ENCODE measurements around the gene B3GLCT. TPM values are rescaled to one million over a fixed set of nuclear protein-coding genes. Genes with fewer than 3 reads are reported as not detected.

Gene B3GLCT
- total and polyA plus RNA-seq, 2 experiments from 2014 or later, result 5.7 to 10.8 TPM

- H3K79me2 ChIP-seq, result no peaks in the 10 kb centered on the region
- no peaks in the 10 kb centered on the region for H3K9me2 ChIP-seq (replicated peaks; ENCODE audit: insufficient read depth)
- 64% methylated on average over 2 of the region's 2 CpGs for WGBS (ENCODE audit: low lambda C conversion rate, missing lambda C conversion rate)
- H3K27me3 ChIP-seq, result no peaks in the 10 kb centered on the region
- no peaks in the 10 kb centered on the region for H4K20me1 ChIP-seq (ENCODE audit: insufficient read depth, poor library complexity, severe bottlenecking)
- H3K27ac ChIP-seq, result no peak overlapping the region
- no peak overlapping the region for H3K4me2 ChIP-seq
- DNase-seq (ENCODE audit: low spot score), result no peak
- TF ChIP-seq EZH2phosphoT487 (IDR thresholded peaks at IDR 0.05; ENCODE audit: low read depth, severe bottlenecking, unreplicated experiment), result no peak
- TF ChIP-seq EZH2 (IDR thresholded peaks at IDR 0.05; ENCODE audit: borderline replicate concordance), result no peak
- no peak for TF ChIP-seq CTCF (IDR thresholded peaks at IDR 0.05; ENCODE audit: poor library complexity)
- H2AFZ ChIP-seq, result no peak overlapping the region
- no peak overlapping the region for H3K4me3 ChIP-seq
- H3K9me3 ChIP-seq (ENCODE audit: low read depth), result no peaks in the 10 kb centered on the region
- H3K4me1 ChIP-seq (ENCODE audit: insufficient read depth), result no peaks in the 10 kb centered on the region
- no peaks in the 10 kb centered on the region for H3K36me3 ChIP-seq (replicated peaks; ENCODE audit: insufficient read depth, low read depth)
Observed at GRCh38 chr13:31267126-31267784, 67.5 kb downstream of the B3GLCT start.

GRCh38 chr13:31274390-31274789 is 74.6 kb downstream of the B3GLCT start:
- Histone ChIP-seq H3K4me3 (no peak overlapping the region), H3K79me2 (no peaks in the 10 kb centered on the region), H4K20me1 (ENCODE audit: insufficient read depth, poor library complexity, severe bottlenecking) (no peaks in the 10 kb centered on the region), H3K9me2 (replicated peaks; ENCODE audit: insufficient read depth) (no peaks in the 10 kb centered on the region), H3K4me1 (ENCODE audit: insufficient read depth) (no peaks in the 10 kb centered on the region), H3K27me3 (no peaks in the 10 kb centered on the region), H3K4me2 (no peak overlapping the region), H3K9me3 (ENCODE audit: low read depth) (no peaks in the 10 kb centered on the region), H3K27ac (no peak overlapping the region), H2AFZ (no peak overlapping the region), H3K36me3 (replicated peaks; ENCODE audit: insufficient read depth, low read depth) (no peaks in the 10 kb centered on the region)
- no peak for DNase-seq (ENCODE audit: low spot score)
- no peak for TF ChIP-seq CTCF (IDR thresholded peaks at IDR 0.05; ENCODE audit: poor library complexity)
- no peak for TF ChIP-seq EZH2 (IDR thresholded peaks at IDR 0.05; ENCODE audit: borderline replicate concordance)
- TF ChIP-seq EZH2phosphoT487 (IDR thresholded peaks at IDR 0.05; ENCODE audit: low read depth, severe bottlenecking, unreplicated experiment), result no peak
- 90% methylated on average over 4 of the region's 4 CpGs for WGBS (ENCODE audit: low lambda C conversion rate, missing lambda C conversion rate)

- Histone ChIP-seq H3K36me3 (replicated peaks; ENCODE audit: insufficient read depth, low read depth) (no peaks in the 10 kb centered on the region), H3K27me3 (no peaks in the 10 kb centered on the region), H2AFZ (no peak overlapping the region), H3K9me2 (replicated peaks; ENCODE audit: insufficient read depth) (no peaks in the 10 kb centered on the region), H3K79me2 (no peaks in the 10 kb centered on the region), H3K4me3 (no peak overlapping the region), H3K4me2 (no peak overlapping the region), H3K27ac (no peak overlapping the region), H4K20me1 (ENCODE audit: insufficient read depth, poor library complexity, severe bottlenecking) (no peaks in the 10 kb centered on the region), H3K4me1 (ENCODE audit: insufficient read depth) (no peaks in the 10 kb centered on the region), H3K9me3 (ENCODE audit: low read depth) (peaks cover 3% of the 10 kb centered on the region)
- TF ChIP-seq EZH2 (IDR thresholded peaks at IDR 0.05; ENCODE audit: borderline replicate concordance) (no peak), CTCF (IDR thresholded peaks at IDR 0.05; ENCODE audit: poor library complexity) (no peak), EZH2phosphoT487 (IDR thresholded peaks at IDR 0.05; ENCODE audit: low read depth, severe bottlenecking, unreplicated experiment) (no peak)
- no peak for DNase-seq (ENCODE audit: low spot score)
- 94% methylated on average over 5 of the region's 5 CpGs for WGBS (ENCODE audit: low lambda C conversion rate, missing lambda C conversion rate)
Observed at GRCh38 chr13:31276421-31276820, 76.6 kb downstream of the B3GLCT start.

Measured in hepatocyte (in vitro differentiated cells).